NT2/D1 (cell line): ENCODE data around the gene PLK4.

ENCODE experiments used
- SUZ12 ChIP-seq: IDR thresholded peaks from 2 replicates; pipeline ENCODE4 v1.6.1; 2011; ENCODE audit not compliant: insufficient read length, insufficient read depth; ENCODE audit errors: extremely low read depth
- YY1 ChIP-seq: IDR thresholded peaks from 2 replicates; pipeline ENCODE4 v1.6.1; 2011; ENCODE audit not compliant: insufficient read length, insufficient read depth
- ZNF274 ChIP-seq: IDR thresholded peaks from 2 replicates; pipeline ENCODE4 v1.6.1; 2011; ENCODE audit warnings: mild to moderate bottlenecking, low read depth, low read length

DNA sequence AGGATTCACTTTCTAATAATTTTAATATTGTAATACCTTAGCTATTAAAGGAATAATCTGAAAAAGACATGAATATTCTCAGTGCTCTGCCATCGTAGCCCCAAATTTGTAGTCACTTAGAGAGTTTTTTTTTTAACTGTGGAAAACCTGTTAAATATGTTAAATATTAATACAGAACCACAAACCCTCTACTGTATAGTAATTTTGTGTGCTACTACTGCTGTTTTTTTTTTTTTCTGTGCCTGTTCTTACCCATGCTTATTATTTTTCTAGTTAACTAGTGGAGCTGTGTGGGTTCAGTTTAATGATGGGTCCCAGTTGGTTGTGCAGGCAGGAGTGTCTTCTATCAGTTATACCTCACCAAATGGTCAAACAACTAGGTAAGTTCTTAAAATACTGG, 15.8 kb downstream of the PLK4 start:
- TF ChIP-seq ZNF274 (no peak), SUZ12 (no peak), YY1 (no peak)
